ENCODE measurements around the gene TBX22.
"Not testable (repeated sequence)": the region's sequence is repeated elsewhere in the genome, so short reads cannot be mapped to it uniquely, and the experiment has no call there.

The TBX22 gene

GRCh38 chrX:80022363-80023031 is 7.9 kb downstream of the TBX22 start:
- no peak overlapping the region for H3K4me3 ChIP-seq (ENCODE audit: low read length)
- no peak for DNase-seq (ENCODE audit: low read depth)
- TF ChIP-seq, protein P1, sequence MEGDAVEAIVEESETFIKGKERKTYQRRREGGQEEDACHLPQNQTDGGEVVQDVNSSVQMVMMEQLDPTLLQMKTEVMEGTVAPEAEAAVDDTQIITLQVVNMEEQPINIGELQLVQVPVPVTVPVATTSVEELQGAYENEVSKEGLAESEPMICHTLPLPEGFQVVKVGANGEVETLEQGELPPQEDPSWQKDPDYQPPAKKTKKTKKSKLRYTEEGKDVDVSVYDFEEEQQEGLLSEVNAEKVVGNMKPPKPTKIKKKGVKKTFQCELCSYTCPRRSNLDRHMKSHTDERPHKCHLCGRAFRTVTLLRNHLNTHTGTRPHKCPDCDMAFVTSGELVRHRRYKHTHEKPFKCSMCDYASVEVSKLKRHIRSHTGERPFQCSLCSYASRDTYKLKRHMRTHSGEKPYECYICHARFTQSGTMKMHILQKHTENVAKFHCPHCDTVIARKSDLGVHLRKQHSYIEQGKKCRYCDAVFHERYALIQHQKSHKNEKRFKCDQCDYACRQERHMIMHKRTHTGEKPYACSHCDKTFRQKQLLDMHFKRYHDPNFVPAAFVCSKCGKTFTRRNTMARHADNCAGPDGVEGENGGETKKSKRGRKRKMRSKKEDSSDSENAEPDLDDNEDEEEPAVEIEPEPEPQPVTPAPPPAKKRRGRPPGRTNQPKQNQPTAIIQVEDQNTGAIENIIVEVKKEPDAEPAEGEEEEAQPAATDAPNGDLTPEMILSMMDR (conservative IDR thresholded peaks at IDR 0.05; ENCODE audit: low read depth, low read length) = no peak

GRCh38 chrX:80026116-80026515 is 11.6 kb downstream of the TBX22 start:
- DNase-seq (ENCODE audit: low read depth) = no peak
- TF ChIP-seq, protein P1 (conservative IDR thresholded peaks at IDR 0.05; ENCODE audit: low read depth, low read length) = no peak
- no peak overlapping the region for H3K4me3 ChIP-seq (ENCODE audit: low read length)

DNA sequence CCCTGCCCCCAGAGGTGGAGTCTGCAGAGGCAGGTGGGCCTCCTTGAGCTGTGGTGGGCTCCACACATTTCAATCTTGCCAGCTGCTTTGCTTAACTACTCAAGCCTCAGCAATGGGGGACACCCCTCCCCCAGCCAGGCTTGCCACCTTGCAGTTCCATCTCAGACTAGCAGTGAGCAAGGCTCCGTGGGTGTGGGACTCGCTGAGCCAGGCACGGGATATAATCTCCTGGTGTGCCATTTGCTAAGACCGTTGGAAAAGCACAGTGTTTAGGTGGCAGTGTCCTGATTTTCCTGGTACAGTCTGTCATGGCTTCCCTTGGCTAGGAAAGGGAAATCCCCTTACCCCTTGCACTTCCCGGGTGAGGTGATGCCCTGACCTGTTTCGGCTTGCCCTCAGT is 51.6 kb downstream of the TBX22 start:
- not testable (repeated sequence) for H3K4me3 ChIP-seq (ENCODE audit: low read length); DNase-seq (ENCODE audit: low read depth)

- not testable (repeated sequence) for H3K4me3 ChIP-seq (ENCODE audit: low read length); DNase-seq (ENCODE audit: low read depth)
Measured at GRCh38 chrX:80075625-80076024, 61.1 kb downstream of the TBX22 start.

Measured in retinal pigment epithelial cell (primary cell).